NCI-H460 (cell line): ENCODE data around the gene SPATA18. TPM values are rescaled to one million over a fixed set of nuclear protein-coding genes. Genes with fewer than 3 reads are reported as not detected.
A peak's percentile ranks its signal among the peaks of the same experiment; 100 is the strongest.
"Not testable (repeated sequence)": the region's sequence is repeated elsewhere in the genome, so short reads cannot be mapped to it uniquely, and the experiment has no call there.

Source experiments
- DNase-seq: peaks from one replicate; pipeline ENCODE4 v3.0.0-alpha.2; 2016; ENCODE audit warnings: low read depth; ENCODE audit errors: extremely low read depth
- total RNA-seq: library from RNA; depleted of rRNA; stranded (reverse); fragments of >200 nt; shearing (Covaris generic); gene quantifications from 2 replicates; pipeline ENCODE4 v1.2.3, GENCODE V29; 2014; rRNA removed

The SPATA18 gene
- total RNA-seq, 1 experiment from 2014 or later = 4.1 TPM

DNA sequence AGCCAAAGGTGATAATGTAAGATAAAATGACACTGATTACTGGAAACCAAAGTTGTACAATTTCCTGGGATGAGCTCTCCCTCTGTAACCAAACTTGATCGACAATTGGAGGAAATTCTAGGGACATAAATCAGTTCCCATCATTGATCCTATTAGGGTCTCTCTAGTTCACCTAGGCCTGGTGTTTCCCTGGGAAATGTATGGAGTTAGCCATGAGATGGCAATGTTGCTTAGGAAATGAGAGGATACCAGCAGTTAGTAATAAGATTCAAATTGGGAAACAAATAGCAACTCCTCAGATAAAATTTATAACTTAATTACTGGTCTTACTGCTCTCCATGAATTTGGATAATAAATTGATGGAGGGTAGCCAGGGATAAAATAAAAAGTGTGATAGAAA, 52.2 kb downstream of the SPATA18 start:
- DNase-seq = peak; percentile 8

DNA sequence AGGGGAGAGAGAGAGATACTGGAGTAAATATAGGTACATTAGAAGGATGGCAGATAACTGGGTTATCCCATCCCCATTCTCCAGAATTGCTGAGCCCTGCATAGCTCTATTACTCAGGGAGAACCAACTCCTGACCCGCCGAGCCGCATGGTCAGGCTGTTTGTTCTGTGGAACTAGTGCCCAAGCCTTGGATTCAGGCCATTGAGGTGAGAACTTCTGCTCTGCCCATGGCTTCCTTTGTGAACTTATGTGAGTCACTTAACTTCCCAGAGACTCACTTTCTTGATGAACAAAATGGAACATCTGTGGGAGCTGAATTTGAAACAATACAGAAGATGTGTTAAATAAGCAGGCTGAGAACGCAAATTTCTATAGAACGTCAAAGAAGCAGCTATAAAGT, 54.2 kb downstream of the SPATA18 start:
- no peak for DNase-seq

DNA sequence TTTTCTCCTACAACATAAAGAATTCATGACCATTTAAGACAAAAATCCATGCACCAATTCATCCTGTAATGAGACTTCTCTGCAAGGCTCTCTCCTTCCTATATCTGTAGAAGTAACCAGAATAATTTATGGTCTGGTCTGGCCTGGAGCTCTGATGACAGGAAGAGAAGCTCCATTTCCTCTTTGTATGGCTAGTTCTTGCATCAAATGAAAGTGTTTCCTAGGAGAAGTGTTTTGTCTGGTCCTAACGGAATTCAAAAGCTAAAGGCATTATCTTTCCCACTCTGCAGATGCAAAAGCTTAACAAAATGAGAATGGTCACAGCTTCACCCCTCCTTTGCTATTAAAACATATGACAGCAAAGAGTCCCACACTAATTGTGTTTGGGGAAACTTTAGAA, 55.1 kb downstream of the SPATA18 start:
- DNase-seq = no peak

DNA sequence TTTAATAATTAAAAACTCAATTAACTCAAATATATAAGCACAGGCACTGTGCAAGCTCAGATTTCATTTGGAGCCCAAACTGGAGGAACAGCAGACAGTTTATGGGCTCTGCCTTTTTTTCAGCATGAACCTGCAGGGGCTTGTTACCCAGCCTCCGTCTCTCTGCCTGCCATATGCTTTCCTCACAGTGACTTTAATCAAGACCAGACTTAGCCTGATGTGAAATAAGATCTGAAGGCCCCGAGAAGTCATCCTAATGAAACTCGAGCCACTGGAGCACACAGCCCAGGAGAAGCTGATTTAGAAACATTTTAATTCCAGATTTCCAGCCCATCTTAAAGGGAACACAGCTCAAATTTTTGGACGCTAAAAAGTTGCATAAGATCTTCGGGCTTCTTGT, 55.6 kb downstream of the SPATA18 start:
- DNase-seq = no peak

DNA sequence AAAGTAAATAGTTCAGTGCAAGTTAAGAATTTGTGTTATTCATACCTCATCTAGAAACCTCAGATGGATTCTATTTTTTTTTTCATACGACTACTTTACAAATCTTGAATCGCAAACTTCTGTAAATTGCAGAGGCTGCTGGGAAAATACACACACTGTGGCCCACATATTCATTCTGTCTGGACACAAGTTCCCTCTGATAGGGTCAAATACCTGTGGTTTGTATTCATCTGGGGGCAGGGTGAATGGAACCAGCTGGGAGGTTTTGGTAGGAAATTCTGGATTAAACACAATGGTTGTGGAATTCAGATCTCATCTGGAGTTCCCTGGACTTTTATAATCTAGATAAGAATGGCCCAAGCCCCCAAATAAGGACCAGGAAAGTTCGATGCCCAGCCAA, 56.2 kb downstream of the SPATA18 start:
- DNase-seq = no peak

DNA sequence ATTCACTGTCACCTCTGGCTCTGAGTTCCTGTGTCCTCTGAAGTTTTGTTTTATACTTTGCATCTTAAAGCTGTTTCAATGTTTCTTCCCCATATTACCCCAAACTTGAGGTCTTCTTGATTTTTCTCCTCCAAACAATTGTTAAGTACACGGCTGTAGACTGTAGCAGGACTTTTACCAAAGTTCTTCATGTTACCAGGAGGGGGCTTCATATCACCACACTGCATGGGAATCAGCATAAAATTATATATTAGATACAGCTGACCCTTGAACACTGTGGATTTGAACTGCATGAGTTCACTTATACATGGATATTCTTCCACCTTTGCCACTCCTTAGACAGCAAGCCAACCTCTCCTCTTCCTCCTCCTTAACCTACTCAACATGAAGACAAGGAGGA, 56.6 kb downstream of the SPATA18 start:
- DNase-seq = no peak

DNA sequence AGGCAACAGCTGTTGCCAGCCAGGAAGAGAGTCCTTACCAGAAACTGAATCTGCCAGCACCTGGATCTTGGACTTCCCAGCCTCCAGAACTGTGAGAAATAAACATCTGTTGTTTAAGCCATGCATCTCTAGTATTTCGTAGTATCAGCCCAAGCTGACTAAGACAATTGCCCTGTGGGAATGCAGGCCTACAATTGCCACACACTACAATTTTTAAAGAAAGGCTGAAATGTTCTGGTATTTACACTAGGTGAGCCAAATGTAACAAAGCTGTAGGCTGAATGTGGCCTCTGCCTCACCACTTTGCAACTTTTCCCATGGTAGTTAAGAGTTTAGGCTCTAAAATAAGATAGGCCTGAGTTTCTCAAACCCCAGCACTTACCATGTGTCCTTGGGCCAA, 59.1 kb downstream of the SPATA18 start:
- no peak for DNase-seq

DNA sequence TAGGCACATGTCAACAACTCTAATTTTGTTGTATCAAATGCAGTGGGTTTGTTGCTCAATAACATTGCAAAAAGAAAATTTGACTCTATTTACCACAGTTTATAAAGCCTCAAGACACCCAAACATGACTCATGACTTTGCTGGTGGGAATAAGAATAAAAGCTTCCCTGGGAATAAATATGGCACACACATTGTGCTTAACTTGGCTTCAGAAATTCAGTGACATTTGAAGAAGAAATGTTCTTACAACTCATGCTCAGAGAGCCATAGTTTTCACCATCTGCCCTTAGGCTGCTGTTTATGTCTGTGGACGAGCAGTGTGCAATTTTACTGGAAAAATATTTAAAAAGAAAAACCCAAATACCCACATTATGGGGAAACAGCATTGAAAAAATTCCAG, 60.9 kb downstream of the SPATA18 start:
- DNase-seq = no peak

DNA sequence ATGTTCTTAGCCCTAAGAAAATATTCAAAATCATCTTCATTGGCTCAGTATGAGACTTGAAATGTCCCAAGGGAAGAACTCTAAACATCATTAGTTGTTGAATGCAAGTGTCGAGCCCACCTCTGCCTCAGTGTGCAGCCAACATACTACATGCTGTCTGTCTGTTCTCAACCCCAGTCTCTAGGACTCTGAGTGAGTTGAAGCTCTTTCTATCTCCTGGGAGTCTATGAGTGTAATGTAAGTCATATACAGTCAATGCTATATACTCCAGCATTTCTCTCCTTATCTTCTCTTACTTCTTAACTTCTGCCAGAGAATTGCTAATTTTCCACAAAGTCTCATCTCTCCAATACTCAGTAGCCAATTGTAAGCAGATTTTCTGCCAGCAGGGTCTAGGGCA, 61.3 kb downstream of the SPATA18 start:
- DNase-seq = no peak

DNA sequence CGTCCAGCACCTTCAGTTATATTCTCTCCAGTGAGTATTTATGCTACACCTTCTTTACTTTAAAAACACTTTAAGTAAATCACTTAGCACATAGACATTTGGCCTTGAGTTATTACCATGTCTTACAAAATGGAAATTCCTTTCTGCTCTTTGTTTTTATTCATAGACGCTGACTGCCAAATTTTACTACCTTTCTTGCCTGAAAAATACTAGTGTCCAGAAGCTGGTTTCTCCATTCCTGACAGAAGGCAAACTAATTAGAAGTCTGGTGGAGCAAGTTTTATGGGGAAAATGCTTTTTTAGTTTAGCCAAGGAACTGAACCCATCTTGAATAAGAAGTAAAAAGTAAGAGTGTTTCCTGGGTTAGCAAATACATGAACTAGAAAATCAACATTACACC, 65.5 kb downstream of the SPATA18 start:
- no peak for DNase-seq

DNA sequence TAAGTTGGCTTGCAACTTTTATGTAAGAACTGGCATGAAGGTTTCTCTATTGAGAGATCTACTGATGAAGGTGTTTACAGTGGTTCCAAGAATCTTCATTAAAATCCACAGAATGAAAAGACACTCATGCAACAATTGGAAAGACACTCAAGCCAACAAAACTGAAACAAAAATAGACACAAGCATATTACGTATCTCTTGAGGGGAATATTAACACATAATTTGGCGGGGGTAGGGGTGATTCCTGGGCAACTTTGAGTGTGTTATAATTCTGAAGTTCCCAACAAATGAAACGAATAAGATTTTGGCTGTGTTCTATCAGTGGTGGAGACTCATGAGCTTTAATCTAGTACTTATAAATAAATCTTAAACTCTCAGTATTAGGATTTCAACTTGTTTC, 75.1 kb downstream of the SPATA18 start:
- DNase-seq = no peak

DNA sequence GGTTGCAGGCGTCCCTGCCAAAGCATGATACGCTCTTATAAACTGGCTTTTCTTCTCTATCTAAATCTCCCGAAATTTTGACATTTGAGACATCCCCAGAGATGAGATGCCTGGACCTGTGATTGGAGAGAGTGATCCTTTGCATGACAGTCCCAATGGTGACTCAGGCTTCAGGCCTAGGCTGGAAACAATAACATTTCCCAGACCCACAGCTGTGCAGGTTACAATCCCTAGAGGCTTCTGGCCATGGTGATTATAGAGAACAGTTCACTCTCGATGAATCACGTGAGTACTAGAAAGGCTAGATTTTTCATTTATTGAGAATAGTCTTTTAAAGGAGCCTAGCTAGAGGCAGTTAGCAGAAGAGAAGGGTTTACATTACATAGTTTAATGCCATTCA, 75.9 kb downstream of the SPATA18 start:
- DNase-seq = no peak

DNA sequence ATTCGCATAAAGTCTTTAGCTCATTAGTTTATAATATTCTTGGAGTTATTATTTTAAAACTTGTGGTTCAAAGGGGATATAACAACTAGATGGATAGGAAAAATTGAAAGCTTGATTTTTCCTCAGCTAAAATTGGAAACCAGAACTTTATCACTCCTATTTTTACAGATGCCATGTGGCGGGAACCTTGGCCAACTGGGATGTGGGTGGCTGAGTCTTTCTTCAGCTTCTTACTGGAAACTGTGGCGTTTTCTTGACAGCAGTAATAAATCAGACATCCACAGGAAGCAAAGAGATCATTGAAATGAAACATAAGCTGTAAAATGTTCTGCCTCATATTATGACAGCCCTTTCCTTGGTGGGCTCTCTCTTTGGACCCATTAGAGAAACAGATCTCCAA, 84.1 kb downstream of the SPATA18 start:
- DNase-seq = no peak

DNA sequence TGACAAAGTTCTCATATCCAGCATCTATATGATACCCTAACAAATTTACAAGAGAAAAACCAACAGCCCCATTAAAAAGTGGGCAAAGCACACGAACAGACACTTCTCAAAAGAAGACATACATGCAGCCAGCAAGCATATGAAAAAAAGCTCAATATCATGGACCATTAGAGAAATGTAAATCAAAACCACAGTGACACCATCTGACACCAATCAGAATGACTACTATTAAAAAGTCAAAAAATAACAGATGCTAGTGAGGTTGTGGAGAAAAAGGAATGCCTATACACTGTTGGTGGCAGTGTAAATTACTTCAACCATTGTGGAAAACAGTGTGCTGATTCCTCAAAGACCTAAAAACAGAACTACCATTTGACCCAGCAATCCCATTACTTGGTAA, 86.0 kb downstream of the SPATA18 start:
- DNase-seq = not testable (repeated sequence)

DNA sequence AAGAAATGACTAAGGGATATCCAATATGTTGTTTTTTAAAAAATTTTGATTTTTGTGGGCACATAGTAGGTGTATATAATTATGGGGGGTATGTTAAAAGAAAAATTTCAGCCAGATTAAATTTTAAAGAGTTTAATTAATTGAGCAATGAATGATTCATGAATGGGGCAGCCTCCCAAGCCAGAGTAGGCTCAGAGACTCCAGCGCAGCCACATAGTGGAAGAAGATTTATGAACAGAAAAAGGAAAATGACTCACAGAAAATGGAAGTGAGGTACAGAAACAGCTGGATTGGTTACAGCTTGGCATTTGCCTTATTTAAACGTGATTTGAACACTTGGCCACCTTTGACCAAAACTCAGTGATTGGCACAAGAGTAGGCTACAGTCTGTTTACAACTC, 91.7 kb downstream of the SPATA18 start:
- DNase-seq = no peak

DNA sequence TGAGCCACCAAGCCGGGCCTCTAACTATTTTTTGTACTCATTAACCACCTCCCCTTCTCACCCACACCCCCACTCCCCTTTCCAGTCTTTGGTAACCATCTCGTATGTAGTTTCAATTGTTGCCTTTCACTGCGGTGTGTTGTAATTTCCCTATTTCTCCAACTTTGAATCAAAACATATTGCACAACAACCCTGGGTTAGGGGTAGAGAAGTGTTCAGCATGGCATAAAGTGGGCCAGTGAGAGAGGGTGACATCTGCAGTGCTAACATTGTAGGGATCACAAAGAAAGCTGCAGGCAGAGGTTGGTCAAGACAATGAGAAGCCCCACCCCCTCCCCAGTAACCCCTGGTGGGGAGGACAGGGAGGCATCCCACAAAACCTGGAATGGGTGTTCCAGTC, 92.7 kb downstream of the SPATA18 start:
- no peak for DNase-seq

DNA sequence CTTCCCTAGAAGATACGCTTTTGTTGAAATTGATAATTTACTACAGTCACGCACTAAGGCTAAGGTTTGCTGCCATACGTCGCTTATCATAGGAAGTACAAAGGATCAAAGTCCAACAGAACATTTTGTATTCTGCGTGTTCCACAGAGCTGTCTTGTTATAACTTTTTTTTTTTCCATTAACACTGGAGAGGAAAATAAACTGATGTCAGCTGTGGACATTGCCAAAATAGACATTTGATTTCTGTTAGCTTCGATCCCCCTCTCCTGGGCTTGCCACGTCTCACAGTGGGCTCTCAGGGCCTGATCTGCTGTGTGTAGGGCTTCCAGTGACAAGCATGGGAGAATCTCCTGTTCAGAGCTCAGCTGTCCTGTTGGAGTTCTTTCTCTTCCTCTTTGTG, 93.3 kb downstream of the SPATA18 start:
- no peak for DNase-seq

Other genes starting within 250 kb of the SPATA18 start
- 29.3 and 39.8 TPM in 2 replicates for gene DCUN1D4, start 208.2 kb upstream of the SPATA18 start, total RNA-seq
- 0.12 and 0.15 TPM in 2 replicates for gene LRRC66, start 30.9 kb upstream of the SPATA18 start, total RNA-seq
- gene SGCB, start 13.0 kb upstream of the SPATA18 start, total RNA-seq = 12.1 and 12.4 TPM in 2 replicates